A549 (cell line): Measurements from ENCODE around the gene TNP2. TPM values are rescaled to one million over a fixed set of nuclear protein-coding genes. Genes with fewer than 3 reads are reported as not detected.

Source experiments
- ATAC-seq, 2 experiments: fragments of 200-7000 bp in 1 of 2; fragments of >200 bp in 1 of 2; cut with Nextera tagmentation in 1 of 2; cut with Tn5 transposase in 1 of 2; 3 replicates each; pipeline versions ENCODE4 v1.8.0 to v1.9.1; 2018 to 2020; ENCODE audit warnings: mild to moderate bottlenecking in 1 of 2, moderate library complexity in 1 of 2
- CTCF ChIA-PET: fragments of 300-600 bp; sonication (Branson Sonifier 250); formaldehyde crosslinking; extraction: SDS; loops from one replicate; lab custom pipeline; 2021; ENCODE audit warnings: antibody characterized with exemption, inconsistent platforms; lab: Yijun Ruan, JAX
- POLR2A ChIA-PET: fragments of 350-600 bp; formaldehyde crosslinking; extraction: SDS; loops from one replicate; lab custom pipeline; 2021; ENCODE audit warnings: antibody characterized with exemption, inconsistent platforms; lab: Yijun Ruan, JAX
- DNase-seq, 2 experiments: peaks; one replicate each; pipeline versions ENCODE4 v3.0.0 to v3.0.0-alpha.2; 2011 to 2016; ENCODE audit warnings: low read depth in 1 of 2, low spot score in 1 of 2
- FAIRE-seq: peaks from 2 replicates; lab custom pipeline; 2011; peaks lifted over from hg19 to GRCh38; lab: Jason Lieb, UNC
- H3K27ac ChIP-seq, 2 experiments: fragments of >200 bp; sonication (Bioruptor Twin); formaldehyde crosslinking; 3 replicates each; pipeline ENCODE4 v1.5.1; 2016 to 2017
- H3K4me1 ChIP-seq: fragments of >200 bp; sonication (Bioruptor Twin); formaldehyde crosslinking; 3 replicates; pipeline ENCODE4 v1.6.1; 2016
- H3K4me2 ChIP-seq: fragments of >200 bp; sonication (Bioruptor Twin); formaldehyde crosslinking; 3 replicates; pipeline ENCODE4 v1.6.1; 2016
- H3K4me3 ChIP-seq: fragments of >200 bp; sonication (Bioruptor Twin); formaldehyde crosslinking; 3 replicates; pipeline ENCODE4 v1.5.1; 2016
- H3K9me3 ChIP-seq: fragments of >200 bp; sonication (Bioruptor Twin); formaldehyde crosslinking; 3 replicates; pipeline ENCODE4 v1.6.1; 2016
- CBX2 ChIP-seq: fragments of 200-600 bp; sonication (generic); IDR thresholded peaks from 2 replicates; pipeline ENCODE4 v1.6.1; 2016; ENCODE audit warnings: low read depth, mild to moderate bottlenecking, borderline replicate concordance
- EHF ChIP-seq: fragments of 250-450 bp; sonication (Bioruptor Pico); IDR thresholded peaks from 2 replicates; pipeline ENCODE4 v1.5.0; 2020; ENCODE audit warnings: mild to moderate bottlenecking
- EP300 ChIP-seq, 2 experiments: fragments of >200 bp; sonication (Bioruptor Twin); formaldehyde crosslinking; IDR thresholded peaks; 2 replicates in 1 of 2; 3 replicates in 1 of 2; pipeline ENCODE4 v1.6.1; 2016 to 2017
- FOSB ChIP-seq: fragments of 250-450 bp; sonication (Bioruptor Pico); IDR thresholded peaks from 2 replicates; pipeline ENCODE4 v1.5.0; 2020; ENCODE audit warnings: mild to moderate bottlenecking, moderate library complexity
- GATA3 ChIP-seq: IDR thresholded peaks from 2 replicates; pipeline ENCODE4 v1.6.1; 2012; ENCODE audit warnings: borderline replicate concordance
- HDAC2 ChIP-seq: fragments of 200-600 bp; sonication (generic); IDR thresholded peaks from 2 replicates; pipeline ENCODE4 v1.6.1; 2016
- HOXB13 ChIP-seq: fragments of 250-450 bp; sonication (Bioruptor Pico); IDR thresholded peaks from 2 replicates; pipeline ENCODE4 v1.5.0; 2020; ENCODE audit warnings: low read depth, mild to moderate bottlenecking, moderate library complexity
- JUNB ChIP-seq: fragments of >200 bp; sonication (Bioruptor Twin); formaldehyde crosslinking; IDR thresholded peaks from 2 replicates; pipeline ENCODE4 v1.6.1; 2016
- NR3C1 ChIP-seq: fragments of >200 bp; sonication (Bioruptor Twin); formaldehyde crosslinking; IDR thresholded peaks from 3 replicates; pipeline ENCODE4 v1.6.1; 2017
- PHF8 ChIP-seq: fragments of 200-600 bp; sonication (generic); IDR thresholded peaks from 2 replicates; pipeline ENCODE4 v1.6.1; 2016; ENCODE audit warnings: low read depth, mild to moderate bottlenecking, antibody characterized with exemption, moderate library complexity, borderline replicate concordance
- POLR2A ChIP-seq: IDR thresholded peaks from 2 replicates; pipeline ENCODE4 v1.6.1; 2012; ENCODE audit warnings: mild to moderate bottlenecking, low read length
- POLR2AphosphoS2 ChIP-seq: conservative IDR thresholded peaks from 2 replicates; pipeline ENCODE4 v1.6.1; 2012; ENCODE audit warnings: low read length, improper control_type of control experiment, inconsistent platforms
- RAD21 ChIP-seq, 2 experiments: fragments of >200 bp in 1 of 2; sonication (Bioruptor Twin) in 1 of 2; formaldehyde crosslinking in 1 of 2; IDR thresholded peaks in 1 of 2; conservative IDR thresholded peaks in 1 of 2; 2 replicates in 1 of 2; 3 replicates in 1 of 2; pipeline ENCODE4 v1.6.1; 2012 to 2018; ENCODE audit warnings: inconsistent platforms in 1 of 2
- SMC3 ChIP-seq: fragments of >200 bp; sonication (Bioruptor Twin); formaldehyde crosslinking; IDR thresholded peaks from 3 replicates; pipeline ENCODE4 v1.6.1; 2018; ENCODE audit warnings: inconsistent platforms
- TFCP2L1 ChIP-seq: fragments of 250-450 bp; sonication (Bioruptor Pico); IDR thresholded peaks from 2 replicates; pipeline ENCODE4 v1.5.0; 2021; ENCODE audit warnings: mild to moderate bottlenecking
- ZC3H11A ChIP-seq: fragments of 450-650 bp; IDR thresholded peaks from 2 replicates; pipeline ENCODE4 v1.6.1; 2014; ENCODE audit warnings: antibody characterized with exemption, mild to moderate bottlenecking
- ZNF302 ChIP-seq: fragments of 250-450 bp; sonication (Bioruptor Pico); IDR thresholded peaks from 2 replicates; pipeline ENCODE4 v1.9.0; 2021; ENCODE audit warnings: inconsistent platforms, mild to moderate bottlenecking, moderate library complexity
- ZSCAN20 ChIP-seq: fragments of 250-450 bp; sonication (Bioruptor Pico); IDR thresholded peaks from 2 replicates; pipeline ENCODE4 v1.8.0; 2022; ENCODE audit warnings: mild to moderate bottlenecking, moderate library complexity
- WGBS: methylation state at CpG from one replicate; pipeline ENCODE4 v1.1.6; 2017; ENCODE audit errors: missing lambda C conversion rate; 5-methylcytosine and 5-hydroxymethylcytosine counted together
- polyA minus RNA-seq: library from RNA; depleted of rRNA, polyadenylated mRNA; stranded (reverse); fragments of >200 nt; gene quantifications from 2 replicates; pipeline ENCODE4 v1.2.3, GENCODE V29; 2011; rRNA and poly(A)+ RNA removed
- polyA plus RNA-seq, 4 experiments: library from polyadenylated mRNA; depleted of rRNA in 3 of 4; stranded (reverse); fragments of >200 nt; fragmentation: RNase III in 1 of 4; extraction: RNeasy Plus Mini Kit Qiagen cat#74134 plus additional on column Dnase treatment in 1 of 4; gene quantifications; 2 replicates in 3 of 4; 3 replicates in 1 of 4; pipeline ENCODE4 v1.2.3, GENCODE V29; 2011 to 2017
- TF ChIP-seq, protein P1 (sequence below): fragments of 200-600 bp; sonication (generic); IDR thresholded peaks from 2 replicates; pipeline ENCODE4 v1.6.1; 2016; ENCODE audit warnings: antibody characterized with exemption, mild to moderate bottlenecking, moderate library complexity
- TF ChIP-seq, protein P2 (sequence below): fragments of 250-450 bp; sonication (Bioruptor Pico); IDR thresholded peaks from 2 replicates; pipeline ENCODE4 v1.5.0; 2021; ENCODE audit warnings: mild to moderate bottlenecking, moderate library complexity, borderline replicate concordance
- TF ChIP-seq, protein P3 (sequence below): fragments of 450-650 bp; IDR thresholded peaks from 2 replicates; pipeline ENCODE4 v1.6.1; 2014; ENCODE audit warnings: antibody characterized with exemption
- TF ChIP-seq, protein P4 (sequence below): IDR thresholded peaks from 2 replicates; pipeline ENCODE4 v1.6.1; 2012
- TF ChIP-seq, protein P5 (sequence below): fragments of 150-350 bp; IDR thresholded peaks from 2 replicates; pipeline ENCODE4 v1.6.1; 2014; ENCODE audit warnings: low read depth, mild to moderate bottlenecking, low read length

The TNP2 gene
- not detected in 2 replicates for polyA plus RNA-seq (2011; rRNA removed)
- not detected in 2 replicates for polyA plus RNA-seq (2012; cell fraction: cytosol; rRNA removed)
- not detected in 2 replicates for polyA plus RNA-seq (2012; cell fraction: nucleus; rRNA removed)
- not detected in 3 replicates for polyA plus RNA-seq (2017; fragmentation: RNase III; extraction: RNeasy Plus Mini Kit Qiagen cat#74134 plus additional on column Dnase treatment)
- polyA minus RNA-seq, result not detected in 2 replicates

DNA sequence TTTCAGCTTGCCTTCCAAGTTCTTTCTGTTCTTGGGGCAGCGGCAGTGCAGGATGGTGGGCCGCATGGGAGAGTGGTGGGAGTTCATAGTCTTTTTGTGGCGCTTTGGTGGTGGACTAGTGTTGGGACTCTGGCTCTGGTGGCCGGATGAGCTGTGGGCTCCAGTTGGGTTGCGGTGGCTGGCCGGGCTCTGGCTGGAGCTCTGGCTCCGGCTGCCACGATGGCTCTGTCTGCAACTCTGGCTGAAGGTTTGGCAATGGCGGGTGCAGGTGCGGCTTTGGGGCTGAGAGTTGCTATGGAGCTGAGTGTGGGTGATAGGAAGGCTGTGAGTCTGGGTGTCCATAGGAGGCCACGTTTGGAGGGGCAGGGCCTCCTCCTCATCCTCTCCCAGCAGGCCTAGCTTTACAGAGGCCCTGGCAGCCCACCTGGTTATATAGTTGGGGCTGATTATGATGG, at the start of gene TNP2:
Gene TNP2, minus strand, starts transcription at position 405 of the 455 bp plus-strand sequence. Its CDS starts 63 bp downstream, at position 342.
- 58% methylated on average over 9 of the region's 11 CpGs for WGBS
- TF ChIP-seq, protein P1, sequence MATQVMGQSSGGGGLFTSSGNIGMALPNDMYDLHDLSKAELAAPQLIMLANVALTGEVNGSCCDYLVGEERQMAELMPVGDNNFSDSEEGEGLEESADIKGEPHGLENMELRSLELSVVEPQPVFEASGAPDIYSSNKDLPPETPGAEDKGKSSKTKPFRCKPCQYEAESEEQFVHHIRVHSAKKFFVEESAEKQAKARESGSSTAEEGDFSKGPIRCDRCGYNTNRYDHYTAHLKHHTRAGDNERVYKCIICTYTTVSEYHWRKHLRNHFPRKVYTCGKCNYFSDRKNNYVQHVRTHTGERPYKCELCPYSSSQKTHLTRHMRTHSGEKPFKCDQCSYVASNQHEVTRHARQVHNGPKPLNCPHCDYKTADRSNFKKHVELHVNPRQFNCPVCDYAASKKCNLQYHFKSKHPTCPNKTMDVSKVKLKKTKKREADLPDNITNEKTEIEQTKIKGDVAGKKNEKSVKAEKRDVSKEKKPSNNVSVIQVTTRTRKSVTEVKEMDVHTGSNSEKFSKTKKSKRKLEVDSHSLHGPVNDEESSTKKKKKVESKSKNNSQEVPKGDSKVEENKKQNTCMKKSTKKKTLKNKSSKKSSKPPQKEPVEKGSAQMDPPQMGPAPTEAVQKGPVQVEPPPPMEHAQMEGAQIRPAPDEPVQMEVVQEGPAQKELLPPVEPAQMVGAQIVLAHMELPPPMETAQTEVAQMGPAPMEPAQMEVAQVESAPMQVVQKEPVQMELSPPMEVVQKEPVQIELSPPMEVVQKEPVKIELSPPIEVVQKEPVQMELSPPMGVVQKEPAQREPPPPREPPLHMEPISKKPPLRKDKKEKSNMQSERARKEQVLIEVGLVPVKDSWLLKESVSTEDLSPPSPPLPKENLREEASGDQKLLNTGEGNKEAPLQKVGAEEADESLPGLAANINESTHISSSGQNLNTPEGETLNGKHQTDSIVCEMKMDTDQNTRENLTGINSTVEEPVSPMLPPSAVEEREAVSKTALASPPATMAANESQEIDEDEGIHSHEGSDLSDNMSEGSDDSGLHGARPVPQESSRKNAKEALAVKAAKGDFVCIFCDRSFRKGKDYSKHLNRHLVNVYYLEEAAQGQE, result no peak
- TF ChIP-seq RAD21 (conservative IDR thresholded peaks at IDR 0.05 in 1 of 2, IDR thresholded peaks at IDR 0.05 in 1 of 2), result no peak
- no peak for TF ChIP-seq TFCP2L1 (CRISPR knock-in tag)
- TF ChIP-seq, protein P2, sequence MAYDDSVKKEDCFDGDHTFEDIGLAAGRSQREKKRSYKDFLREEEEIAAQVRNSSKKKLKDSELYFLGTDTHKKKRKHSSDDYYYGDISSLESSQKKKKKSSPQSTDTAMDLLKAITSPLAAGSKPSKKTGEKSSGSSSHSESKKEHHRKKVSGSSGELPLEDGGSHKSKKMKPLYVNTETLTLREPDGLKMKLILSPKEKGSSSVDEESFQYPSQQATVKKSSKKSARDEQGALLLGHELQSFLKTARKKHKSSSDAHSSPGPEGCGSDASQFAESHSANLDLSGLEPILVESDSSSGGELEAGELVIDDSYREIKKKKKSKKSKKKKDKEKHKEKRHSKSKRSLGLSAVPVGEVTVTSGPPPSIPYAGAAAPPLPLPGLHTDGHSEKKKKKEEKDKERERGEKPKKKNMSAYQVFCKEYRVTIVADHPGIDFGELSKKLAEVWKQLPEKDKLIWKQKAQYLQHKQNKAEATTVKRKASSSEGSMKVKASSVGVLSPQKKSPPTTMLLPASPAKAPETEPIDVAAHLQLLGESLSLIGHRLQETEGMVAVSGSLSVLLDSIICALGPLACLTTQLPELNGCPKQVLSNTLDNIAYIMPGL (CRISPR knock-in tag), result no peak
- TF ChIP-seq POLR2AphosphoS2, result no peak
- TF ChIP-seq, protein P3, sequence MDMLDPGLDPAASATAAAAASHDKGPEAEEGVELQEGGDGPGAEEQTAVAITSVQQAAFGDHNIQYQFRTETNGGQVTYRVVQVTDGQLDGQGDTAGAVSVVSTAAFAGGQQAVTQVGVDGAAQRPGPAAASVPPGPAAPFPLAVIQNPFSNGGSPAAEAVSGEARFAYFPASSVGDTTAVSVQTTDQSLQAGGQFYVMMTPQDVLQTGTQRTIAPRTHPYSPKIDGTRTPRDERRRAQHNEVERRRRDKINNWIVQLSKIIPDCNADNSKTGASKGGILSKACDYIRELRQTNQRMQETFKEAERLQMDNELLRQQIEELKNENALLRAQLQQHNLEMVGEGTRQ, result no peak
- no peak for TF ChIP-seq PHF8
- TF ChIP-seq FOSB (CRISPR knock-in tag), result no peak
- no peaks in the 10 kb centered on the region for H3K4me1 ChIP-seq
- no peak for FAIRE-seq
- no peak for ATAC-seq
- no peak within 1 kb of the TSS for H3K4me2 ChIP-seq
- no peaks in the 10 kb centered on the region for H3K9me3 ChIP-seq
- no peak for DNase-seq
- no peak within 1 kb of the TSS for H3K27ac ChIP-seq
- POLR2A ChIA-PET, result interaction anchor here (0.8 to 1.3 kb wide), 2 partner anchors 13 to 317 kb away, joined by 3 to 9 read pairs; partner anchors contain the start of genes LITAF and SOCS1
- CTCF ChIA-PET, result interaction anchor here (0.9 to 9.1 kb wide), 3 partner anchors 12 to 305 kb away, joined by 4 to 66 read pairs (median 5); partner anchors contain the start of gene SOCS1
- no peak within 1 kb of the TSS for H3K4me3 ChIP-seq

DNA sequence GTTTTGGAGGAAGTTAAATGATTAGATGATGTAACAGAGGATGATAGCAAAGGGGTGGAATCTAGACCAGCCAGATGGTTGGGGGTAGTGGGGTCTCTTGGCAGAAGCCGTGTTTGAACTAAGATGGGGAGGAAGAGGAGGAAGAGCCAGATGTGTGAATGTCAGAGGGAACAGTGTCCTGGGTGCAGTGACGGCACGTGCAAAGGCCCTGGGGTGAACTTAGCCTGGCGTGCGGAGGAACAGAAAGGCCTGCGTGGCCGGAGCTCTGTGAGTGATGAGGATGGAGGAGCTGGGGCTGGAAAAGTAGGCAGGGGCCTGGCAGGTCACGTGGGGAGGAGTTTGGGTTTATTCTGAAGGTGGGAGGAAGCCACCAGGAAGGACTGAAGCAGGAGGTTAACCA, 49.7 kb upstream of the TNP2 start:
- no peak for DNase-seq
- H3K9me3 ChIP-seq, result no peaks in the 10 kb centered on the region
- ATAC-seq, result no peak
- 73% methylated on average over 8 of the region's 8 CpGs for WGBS
- no peak overlapping the region for H3K4me3 ChIP-seq
- no peak overlapping the region for H3K4me2 ChIP-seq
- FAIRE-seq, result no peak
- H3K4me1 ChIP-seq, result peaks cover 12% of the 10 kb centered on the region; the same call in 1 of the 3 replicates
- CTCF ChIA-PET, result interaction anchor here (0.6 to 1.9 kb wide), 3 partner anchors 12 to 355 kb away, joined by 3 to 4 read pairs (median 3); no protein-coding TSS in a partner anchor
- H3K27ac ChIP-seq, result no peak overlapping the region; a peak in 1 of 6 replicates
- POLR2A ChIA-PET, result no interaction called here
- TF ChIP-seq EHF (no peak), GATA3 (no peak), EP300 (IDR thresholded peaks at IDR 0.05) (no peak), POLR2A (no peak), RAD21 (conservative IDR thresholded peaks at IDR 0.05 in 1 of 2, IDR thresholded peaks at IDR 0.05 in 1 of 2) (no peak), JUNB (no peak), ZNF302 (CRISPR knock-in tag) (no peak), HOXB13 (CRISPR knock-in tag) (no peak), NR3C1 (no peak), SMC3 (no peak), ZC3H11A (no peak), HDAC2 (no peak), ZSCAN20 (no peak), CBX2 (no peak)
- TF ChIP-seq, protein P3, result no peak
- TF ChIP-seq, protein P1, result no peak
- TF ChIP-seq, protein P4, sequence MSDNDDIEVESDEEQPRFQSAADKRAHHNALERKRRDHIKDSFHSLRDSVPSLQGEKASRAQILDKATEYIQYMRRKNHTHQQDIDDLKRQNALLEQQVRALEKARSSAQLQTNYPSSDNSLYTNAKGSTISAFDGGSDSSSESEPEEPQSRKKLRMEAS, result no peak
- TF ChIP-seq, protein P5, sequence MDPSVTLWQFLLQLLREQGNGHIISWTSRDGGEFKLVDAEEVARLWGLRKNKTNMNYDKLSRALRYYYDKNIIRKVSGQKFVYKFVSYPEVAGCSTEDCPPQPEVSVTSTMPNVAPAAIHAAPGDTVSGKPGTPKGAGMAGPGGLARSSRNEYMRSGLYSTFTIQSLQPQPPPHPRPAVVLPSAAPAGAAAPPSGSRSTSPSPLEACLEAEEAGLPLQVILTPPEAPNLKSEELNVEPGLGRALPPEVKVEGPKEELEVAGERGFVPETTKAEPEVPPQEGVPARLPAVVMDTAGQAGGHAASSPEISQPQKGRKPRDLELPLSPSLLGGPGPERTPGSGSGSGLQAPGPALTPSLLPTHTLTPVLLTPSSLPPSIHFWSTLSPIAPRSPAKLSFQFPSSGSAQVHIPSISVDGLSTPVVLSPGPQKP, result no peak
